GM12878 (cell line): ENCODE data around the gene MAIP1. TPM values are rescaled to one million over a fixed set of nuclear protein-coding genes. Genes with fewer than 3 reads are reported as not detected.

Source experiments
- ATAC-seq: fragments of 200-7000 bp; cut with Tn5 transposase; 3 replicates; pipeline ENCODE4 v1.9.1; 2020; ENCODE audit warnings: mild to moderate bottlenecking, moderate library complexity
- BruUV-seq: library from RNA; stranded (reverse); fragments of 400-500 nt; replicated peaks from 2 replicates; lab custom pipeline; 2021; lab: Mats Ljungman, UMichigan
- CTCF ChIA-PET: fragments of 300-600 bp; sonication (Branson Sonifier 250); formaldehyde crosslinking; extraction: SDS; loops from one replicate; lab custom pipeline; 2021; ENCODE audit warnings: inconsistent platforms; lab: Yijun Ruan, JAX
- POLR2A ChIA-PET: fragments of 350-600 bp; formaldehyde crosslinking; extraction: SDS; loops from one replicate; lab custom pipeline; 2021; ENCODE audit warnings: inconsistent platforms; lab: Charles Lee
- RAD21 ChIA-PET: fragments of 300-600 bp; sonication (Branson Sonifier 250); formaldehyde crosslinking; loops from one replicate; lab custom pipeline; 2023; ENCODE audit warnings: antibody characterized with exemption; ENCODE audit not compliant: unreplicated experiment; lab: Charles Lee
- SMC1A ChIA-PET: fragments of 300-600 bp; sonication (Branson Sonifier 250); formaldehyde crosslinking; loops from one replicate; lab custom pipeline; 2023; ENCODE audit not compliant: unreplicated experiment, uncharacterized antibody; lab: Charles Lee
- DNase-seq: peaks from one replicate; pipeline ENCODE4 v3.0.0-alpha.2; 2011; ENCODE audit warnings: low read depth, low spot score
- FAIRE-seq: peaks from 3 replicates; lab custom pipeline; 2011; peaks lifted over from hg19 to GRCh38; lab: Jason Lieb, UNC
- H2AFZ ChIP-seq: 2 replicates; pipeline ENCODE4 v1.6.0; 2011; ENCODE audit warnings: low read depth, low read length, control low read depth; ENCODE audit not compliant: control insufficient read depth
- H3K27ac ChIP-seq: 2 replicates; pipeline ENCODE4 v1.5.1; 2011; ENCODE audit warnings: control low read depth; ENCODE audit not compliant: control insufficient read depth, insufficient read depth
- H3K27me3 ChIP-seq, 2 experiments: replicated peaks in 1 of 2; 2 replicates each; pipeline versions ENCODE4 v1.6.0 to v1.6.1; 2011; ENCODE audit warnings: low read length in 1 of 2; ENCODE audit not compliant: control insufficient read depth in 2 of 2, insufficient read depth in 2 of 2
- H3K36me3 ChIP-seq, 2 experiments: 2 replicates each; pipeline ENCODE4 v1.5.1; 2011; ENCODE audit warnings: low read length in 1 of 2; ENCODE audit not compliant: control insufficient read depth in 2 of 2, insufficient read depth in 2 of 2
- H3K4me1 ChIP-seq: 2 replicates; pipeline ENCODE4 v1.6.1; 2011; ENCODE audit warnings: mild to moderate bottlenecking, low read length, moderate library complexity, mixed read lengths; ENCODE audit not compliant: control insufficient read depth, insufficient read depth
- H3K4me2 ChIP-seq: 2 replicates; pipeline ENCODE4 v1.6.0; 2011; ENCODE audit warnings: control low read depth; ENCODE audit not compliant: control insufficient read depth, insufficient read depth
- H3K4me3 ChIP-seq: fragments of 200-600 bp; sonication (generic); 2 replicates; pipeline ENCODE4 v1.5.1; 2016
- H3K79me2 ChIP-seq: 2 replicates; pipeline ENCODE4 v1.6.0; 2011; ENCODE audit warnings: low read length; ENCODE audit not compliant: control insufficient read depth, insufficient read depth
- H3K9ac ChIP-seq: 2 replicates; pipeline ENCODE4 v1.8.0; 2011; ENCODE audit warnings: low read length, control low read depth, mixed read lengths; ENCODE audit not compliant: control insufficient read depth, insufficient read depth
- H3K9me3 ChIP-seq: replicated peaks from 3 replicates; pipeline ENCODE4 v1.5.1; 2011; ENCODE audit warnings: mild to moderate bottlenecking, low read length; ENCODE audit not compliant: control insufficient read depth, insufficient read depth
- H4K20me1 ChIP-seq: 2 replicates; pipeline ENCODE4 v1.6.0; 2011; ENCODE audit not compliant: control insufficient read depth, insufficient read depth
- BACH1 ChIP-seq: fragments of 450-650 bp; IDR thresholded peaks from 2 replicates; pipeline ENCODE4 v1.6.1; 2017; ENCODE audit warnings: mild to moderate bottlenecking, borderline replicate concordance
- CEBPB ChIP-seq, 2 experiments: fragments of 150-350 bp in 1 of 2; IDR thresholded peaks; 2 replicates each; pipeline ENCODE4 v1.6.1; 2012 to 2014; ENCODE audit warnings: low read depth in 2 of 2, low read length in 2 of 2, borderline replicate concordance in 1 of 2, inconsistent platforms in 1 of 2
- DPF2 ChIP-seq: fragments of 450-650 bp; IDR thresholded peaks from 2 replicates; pipeline ENCODE4 v1.6.1; 2017; ENCODE audit warnings: mild to moderate bottlenecking
- EGR1 ChIP-seq, 2 experiments: IDR thresholded peaks; 1 replicate in 1 of 2; 2 replicates in 1 of 2; pipeline ENCODE4 v1.6.1; 2011 to 2012; ENCODE audit warnings: low read depth in 2 of 2, low read length in 2 of 2, borderline replicate concordance in 1 of 2, mild to moderate bottlenecking in 1 of 2, moderate library complexity in 1 of 2
- FOXK2 ChIP-seq: fragments of 450-650 bp; IDR thresholded peaks from 2 replicates; pipeline ENCODE4 v1.6.1; 2017; ENCODE audit warnings: mild to moderate bottlenecking, moderate library complexity
- HCFC1 ChIP-seq: fragments of 150-350 bp; IDR thresholded peaks from 2 replicates; pipeline ENCODE4 v1.6.1; 2014; ENCODE audit warnings: low read length
- JUNB ChIP-seq: IDR thresholded peaks from 2 replicates; pipeline ENCODE4 v1.6.1; 2016; ENCODE audit warnings: antibody characterized with exemption, mild to moderate bottlenecking
- POLR2AphosphoS5 ChIP-seq: IDR thresholded peaks from 2 replicates; pipeline ENCODE4 v1.6.1; 2011; ENCODE audit warnings: mild to moderate bottlenecking, low read length, inconsistent platforms
- SIN3A ChIP-seq: IDR thresholded peaks from 2 replicates; pipeline ENCODE4 v1.6.1; 2012; ENCODE audit warnings: low read depth, low read length, improper control_type of control experiment
- STAT3 ChIP-seq: IDR thresholded peaks from 2 replicates; pipeline ENCODE4 v1.6.1; 2011; ENCODE audit warnings: low read depth, low read length, improper control_type of control experiment
- TAF1 ChIP-seq: IDR thresholded peaks from 2 replicates; pipeline ENCODE4 v1.6.1; 2011; ENCODE audit warnings: mild to moderate bottlenecking, low read depth, low read length, borderline replicate concordance
- ZNF24 ChIP-seq: fragments of 450-650 bp; IDR thresholded peaks from 2 replicates; pipeline ENCODE4 v1.6.1; 2017; ENCODE audit warnings: antibody characterized with exemption, mild to moderate bottlenecking
- WGBS: methylation state at CpG from one replicate; pipeline ENCODE4 v1.1.6; 2016; ENCODE audit warnings: low lambda C conversion rate; ENCODE audit not compliant: insufficient replicate concordance, insufficient coverage; ENCODE audit errors: missing lambda C conversion rate; 5-methylcytosine and 5-hydroxymethylcytosine counted together
- in situ Hi-C: fragments of 300-500 bp; cut with MboI; formaldehyde crosslinking; loops from 9 replicates; pipeline ENCODE4 v1.14.3; 2018; ENCODE audit warnings: mixed read lengths
- intact Hi-C: fragments of 100-400 bp; cut with micrococcal nuclease; formaldehyde crosslinking; loops from one replicate; pipeline ENCODE4 v1.14.2; 2022; ENCODE audit not compliant: unreplicated experiment
- polyA plus RNA-seq, 11 experiments: library from polyadenylated mRNA; depleted of rRNA in 4 of 11; unstranded in 6 of 11; stranded (reverse) in 5 of 11; fragments of >200 nt; fragmentation: Nextera tagmentation in 4 of 11; fragmentation: Illumina TruSeq in 1 of 11; extraction: Ambion mirVana in 4 of 11; extraction: Trizol in 1 of 11; gene quantifications; 1 replicate in 1 of 11; 2 replicates in 10 of 11; pipeline versions ENCODE4 v1.2.1 to v1.2.3, GENCODE V29; 2011 to 2016; ENCODE audit warnings: inconsistent platforms in 2 of 11, missing spikeins in 2 of 11, low read depth in 1 of 11
- total RNA-seq, 4 experiments: library from RNA; depleted of rRNA in 3 of 4; stranded (reverse); fragments of >200 nt in 3 of 4; fragmentation: Illumina TruSeq in 1 of 4; extraction: Trizol in 1 of 4; gene quantifications; 2 replicates each; pipeline versions ENCODE4 v1.2.1 to v1.2.3, GENCODE V29; 2013 to 2021
- TF ChIP-seq, protein P1 (sequence below): IDR thresholded peaks from 2 replicates; pipeline ENCODE4 v1.6.1; 2012; ENCODE audit warnings: low read length, inconsistent platforms
- TF ChIP-seq, protein P2 (sequence below): fragments of 450-650 bp; IDR thresholded peaks from 2 replicates; pipeline ENCODE4 v1.6.1; 2016; ENCODE audit warnings: mild to moderate bottlenecking, moderate library complexity, borderline replicate concordance

MAIP1 gene
- total and polyA plus RNA-seq, 10 of the 15 experiments (the other 5 are each of a cell fraction or from before 2014, with no cell fraction given), result 5.4 to 41.4 (median 25.4) TPM

DNA sequence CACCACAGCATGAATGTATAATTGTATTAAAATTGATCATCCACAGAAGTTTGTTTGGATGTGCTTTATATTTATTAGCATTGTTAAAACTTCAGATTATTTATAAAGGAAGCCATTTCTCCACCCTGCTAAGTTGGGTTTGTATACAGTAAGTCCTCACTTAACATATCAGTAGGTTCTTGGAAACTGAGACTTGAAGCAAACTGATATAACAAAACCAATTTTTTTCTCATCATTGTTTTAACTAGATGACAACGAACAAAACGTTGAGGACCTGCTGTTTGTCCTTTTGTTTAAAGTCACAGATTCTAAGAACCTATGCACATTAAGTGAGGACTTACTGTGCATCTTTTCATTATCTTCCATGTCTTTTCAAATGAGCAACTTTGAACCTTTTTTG, 27.2 kb upstream of the MAIP1 start:
- DNase-seq (no peak), ATAC-seq (no peak), FAIRE-seq (no peak)
- POLR2A ChIA-PET, result no interaction called here
- Histone ChIP-seq H3K4me1 (no peaks in the 10 kb centered on the region), H3K9me3 (no peaks in the 10 kb centered on the region), H2AFZ (no peak overlapping the region), H3K27me3 (no peaks in the 10 kb centered on the region), H3K27ac (no peak overlapping the region), H3K4me3 (no peak overlapping the region), H4K20me1 (no peaks in the 10 kb centered on the region), H3K9ac (no peak overlapping the region), H3K4me2 (no peak overlapping the region), H3K36me3 (peaks cover 3 to 7% of the 10 kb centered on the region in 2 experiments), H3K79me2 (peaks cover 2% of the 10 kb centered on the region)
- intact Hi-C loops, result no loop called here
- no peak for TF ChIP-seq ZNF24
- no peak for TF ChIP-seq SIN3A
- TF ChIP-seq POLR2AphosphoS5, result no peak
- TF ChIP-seq, protein P1, sequence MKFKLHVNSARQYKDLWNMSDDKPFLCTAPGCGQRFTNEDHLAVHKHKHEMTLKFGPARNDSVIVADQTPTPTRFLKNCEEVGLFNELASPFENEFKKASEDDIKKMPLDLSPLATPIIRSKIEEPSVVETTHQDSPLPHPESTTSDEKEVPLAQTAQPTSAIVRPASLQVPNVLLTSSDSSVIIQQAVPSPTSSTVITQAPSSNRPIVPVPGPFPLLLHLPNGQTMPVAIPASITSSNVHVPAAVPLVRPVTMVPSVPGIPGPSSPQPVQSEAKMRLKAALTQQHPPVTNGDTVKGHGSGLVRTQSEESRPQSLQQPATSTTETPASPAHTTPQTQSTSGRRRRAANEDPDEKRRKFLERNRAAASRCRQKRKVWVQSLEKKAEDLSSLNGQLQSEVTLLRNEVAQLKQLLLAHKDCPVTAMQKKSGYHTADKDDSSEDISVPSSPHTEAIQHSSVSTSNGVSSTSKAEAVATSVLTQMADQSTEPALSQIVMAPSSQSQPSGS, result no peak
- 43% methylated on average over 2 of the region's 2 CpGs for WGBS
- RAD21 ChIA-PET, result no interaction called here
- in situ Hi-C loops, result no loop called here
- no TSS peak for BruUV-seq
- SMC1A ChIA-PET, result interaction anchor here (0.8 kb wide), 1 partner anchor 12 kb away, joined by 3 read pairs; no protein-coding TSS in a partner anchor
- CTCF ChIA-PET, result no interaction called here

DNA sequence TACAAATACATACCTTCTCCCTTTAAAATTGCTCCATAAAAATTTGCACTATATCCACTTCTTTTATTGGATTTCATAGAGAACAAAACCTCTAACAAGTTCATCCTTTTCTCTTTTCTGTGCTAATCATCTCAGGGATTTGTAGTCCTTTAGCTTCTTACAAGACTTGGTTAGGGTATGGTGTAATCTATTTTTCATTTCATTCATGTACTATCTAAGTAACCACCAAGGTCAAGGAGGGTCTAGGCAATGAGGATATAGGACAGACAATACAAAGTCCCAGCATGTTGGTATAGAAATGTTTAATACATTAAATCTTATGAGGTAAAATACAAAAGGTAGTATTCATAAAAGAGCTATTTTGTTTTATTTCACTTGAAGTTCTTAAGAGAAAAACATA, 26.8 kb upstream of the MAIP1 start:
- peaks cover 3 to 7% of the 10 kb centered on the region in 2 experiments for H3K36me3 ChIP-seq
- in situ Hi-C loops (no loop called here), intact Hi-C loops (no loop called here)
- H3K79me2 ChIP-seq, result peaks cover 2% of the 10 kb centered on the region
- RAD21 ChIA-PET, result interaction anchor here (1.1 kb wide), 1 partner anchor 16 kb away, joined by 4 read pairs; no protein-coding TSS in a partner anchor
- TF ChIP-seq EGR1 (IDR thresholded peaks at IDR 0.05; ENCODE audit: borderline replicate concordance in 1 of 2, low read depth in 2 of 2, low read length in 2 of 2) (no peak), FOXK2 (no peak), STAT3 (no peak), CEBPB (IDR thresholded peaks at IDR 0.05; ENCODE audit: borderline replicate concordance in 1 of 2, low read depth in 2 of 2, low read length in 2 of 2) (no peak), TAF1 (no peak), BACH1 (no peak), HCFC1 (no peak), DPF2 (no peak), JUNB (no peak)
- TF ChIP-seq, protein P2, sequence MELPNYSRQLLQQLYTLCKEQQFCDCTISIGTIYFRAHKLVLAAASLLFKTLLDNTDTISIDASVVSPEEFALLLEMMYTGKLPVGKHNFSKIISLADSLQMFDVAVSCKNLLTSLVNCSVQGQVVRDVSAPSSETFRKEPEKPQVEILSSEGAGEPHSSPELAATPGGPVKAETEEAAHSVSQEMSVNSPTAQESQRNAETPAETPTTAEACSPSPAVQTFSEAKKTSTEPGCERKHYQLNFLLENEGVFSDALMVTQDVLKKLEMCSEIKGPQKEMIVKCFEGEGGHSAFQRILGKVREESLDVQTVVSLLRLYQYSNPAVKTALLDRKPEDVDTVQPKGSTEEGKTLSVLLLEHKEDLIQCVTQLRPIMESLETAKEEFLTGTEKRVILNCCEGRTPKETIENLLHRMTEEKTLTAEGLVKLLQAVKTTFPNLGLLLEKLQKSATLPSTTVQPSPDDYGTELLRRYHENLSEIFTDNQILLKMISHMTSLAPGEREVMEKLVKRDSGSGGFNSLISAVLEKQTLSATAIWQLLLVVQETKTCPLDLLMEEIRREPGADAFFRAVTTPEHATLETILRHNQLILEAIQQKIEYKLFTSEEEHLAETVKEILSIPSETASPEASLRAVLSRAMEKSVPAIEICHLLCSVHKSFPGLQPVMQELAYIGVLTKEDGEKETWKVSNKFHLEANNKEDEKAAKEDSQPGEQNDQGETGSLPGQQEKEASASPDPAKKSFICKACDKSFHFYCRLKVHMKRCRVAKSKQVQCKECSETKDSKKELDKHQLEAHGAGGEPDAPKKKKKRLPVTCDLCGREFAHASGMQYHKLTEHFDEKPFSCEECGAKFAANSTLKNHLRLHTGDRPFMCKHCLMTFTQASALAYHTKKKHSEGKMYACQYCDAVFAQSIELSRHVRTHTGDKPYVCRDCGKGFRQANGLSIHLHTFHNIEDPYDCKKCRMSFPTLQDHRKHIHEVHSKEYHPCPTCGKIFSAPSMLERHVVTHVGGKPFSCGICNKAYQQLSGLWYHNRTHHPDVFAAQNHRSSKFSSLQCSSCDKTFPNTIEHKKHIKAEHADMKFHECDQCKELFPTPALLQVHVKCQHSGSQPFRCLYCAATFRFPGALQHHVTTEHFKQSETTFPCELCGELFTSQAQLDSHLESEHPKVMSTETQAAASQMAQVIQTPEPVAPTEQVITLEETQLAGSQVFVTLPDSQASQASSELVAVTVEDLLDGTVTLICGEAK, result no peak
- TF ChIP-seq, all 136 proteins: peak for 0
- Histone ChIP-seq H3K27ac (no peak overlapping the region), H3K4me3 (no peak overlapping the region), H3K9me3 (no peaks in the 10 kb centered on the region), H3K9ac (no peak overlapping the region), H2AFZ (no peak overlapping the region), H3K4me1 (no peaks in the 10 kb centered on the region), H4K20me1 (no peaks in the 10 kb centered on the region), H3K4me2 (no peak overlapping the region), H3K27me3 (no peaks in the 10 kb centered on the region)
- 0 out of 3 replicates have a peak, but pooled peaks have one; percentile 28 for ATAC-seq
- ChIA-PET CTCF (interaction anchor here (1.3 kb wide), 1 partner anchor 12 kb away, joined by 5 read pairs; no protein-coding TSS in a partner anchor), SMC1A (interaction anchor here (0.8 kb wide), 1 partner anchor 12 kb away, joined by 3 read pairs; no protein-coding TSS in a partner anchor), POLR2A (no interaction called here)
- DNase-seq, result no peak
- BruUV-seq, result no TSS peak
- no peak for FAIRE-seq
